GM12801 (cell line): ENCODE data around the gene SH3GL3.

Experiments
- TF ChIP-seq, protein P1 (sequence below): IDR thresholded peaks from one replicate; pipeline ENCODE4 v1.5.1; 2011; ENCODE audit warnings: control low read depth; ENCODE audit not compliant: insufficient read length; ENCODE audit errors: extremely low read depth

Gene SH3GL3

DNA sequence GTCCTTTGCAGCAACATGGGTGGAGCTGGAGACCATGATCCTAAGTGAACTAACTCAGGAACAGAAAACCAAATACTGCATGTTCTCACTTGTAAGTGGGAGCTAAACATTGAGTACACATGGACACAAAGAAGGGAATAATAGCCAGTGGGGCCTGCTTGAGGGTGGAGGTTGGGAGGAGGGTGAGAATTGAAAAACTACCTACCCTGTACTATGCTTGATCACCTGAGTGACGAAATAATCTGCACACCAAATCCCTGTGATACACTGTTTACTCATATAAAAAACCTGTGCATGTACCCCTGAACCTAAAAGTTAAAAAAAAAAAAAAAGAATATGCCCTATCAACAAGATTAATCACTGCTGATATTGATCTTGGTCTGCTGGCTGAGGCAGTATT lies 148.1 kb downstream of the SH3GL3 start:
- TF ChIP-seq, protein P1, sequence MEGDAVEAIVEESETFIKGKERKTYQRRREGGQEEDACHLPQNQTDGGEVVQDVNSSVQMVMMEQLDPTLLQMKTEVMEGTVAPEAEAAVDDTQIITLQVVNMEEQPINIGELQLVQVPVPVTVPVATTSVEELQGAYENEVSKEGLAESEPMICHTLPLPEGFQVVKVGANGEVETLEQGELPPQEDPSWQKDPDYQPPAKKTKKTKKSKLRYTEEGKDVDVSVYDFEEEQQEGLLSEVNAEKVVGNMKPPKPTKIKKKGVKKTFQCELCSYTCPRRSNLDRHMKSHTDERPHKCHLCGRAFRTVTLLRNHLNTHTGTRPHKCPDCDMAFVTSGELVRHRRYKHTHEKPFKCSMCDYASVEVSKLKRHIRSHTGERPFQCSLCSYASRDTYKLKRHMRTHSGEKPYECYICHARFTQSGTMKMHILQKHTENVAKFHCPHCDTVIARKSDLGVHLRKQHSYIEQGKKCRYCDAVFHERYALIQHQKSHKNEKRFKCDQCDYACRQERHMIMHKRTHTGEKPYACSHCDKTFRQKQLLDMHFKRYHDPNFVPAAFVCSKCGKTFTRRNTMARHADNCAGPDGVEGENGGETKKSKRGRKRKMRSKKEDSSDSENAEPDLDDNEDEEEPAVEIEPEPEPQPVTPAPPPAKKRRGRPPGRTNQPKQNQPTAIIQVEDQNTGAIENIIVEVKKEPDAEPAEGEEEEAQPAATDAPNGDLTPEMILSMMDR: no peak

DNA sequence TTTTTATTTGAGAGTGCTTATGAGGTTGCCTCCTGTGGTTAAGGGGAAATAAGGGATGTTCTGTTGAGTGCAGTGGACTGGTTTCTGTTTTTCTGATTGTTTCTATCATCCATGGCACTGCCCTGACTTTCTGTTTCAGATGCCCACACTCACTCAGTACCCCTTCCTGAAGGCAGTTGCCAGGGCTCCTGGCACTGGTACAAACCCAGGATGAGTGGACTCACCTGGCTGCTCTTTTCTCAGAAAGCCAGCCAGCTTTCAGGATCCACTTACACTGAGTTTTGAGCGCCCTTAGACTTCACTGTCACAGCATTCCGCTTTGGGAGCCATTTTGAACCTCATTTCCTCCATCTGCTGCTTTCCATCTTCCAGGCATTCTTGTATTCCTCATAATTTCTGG lies 150.9 kb downstream of the SH3GL3 start:
- TF ChIP-seq, protein P1: no peak

- TF ChIP-seq, protein P1: no peak
These were observed 154.9 kb downstream of the SH3GL3 start for GRCh38 chr15:83602021-83602420.

DNA sequence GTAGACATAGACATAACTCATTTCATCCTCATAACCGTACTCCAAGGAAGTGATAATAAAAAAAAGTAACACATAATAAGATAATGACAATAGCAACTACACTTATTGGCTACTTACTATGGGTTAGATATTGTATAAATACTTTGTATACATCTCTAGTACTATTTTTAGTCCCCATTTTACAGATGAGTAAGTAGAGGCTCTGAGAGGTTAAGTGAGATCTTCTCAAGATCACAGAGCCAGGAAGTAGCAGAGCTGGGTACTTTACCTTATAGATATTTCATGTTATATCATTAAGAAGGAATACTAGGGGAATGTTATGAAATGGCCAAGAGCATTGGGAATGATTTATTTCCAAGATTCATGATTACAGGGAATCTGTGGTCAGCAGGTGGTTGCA lies 157.4 kb downstream of the SH3GL3 start:
- TF ChIP-seq, protein P1: no peak

DNA sequence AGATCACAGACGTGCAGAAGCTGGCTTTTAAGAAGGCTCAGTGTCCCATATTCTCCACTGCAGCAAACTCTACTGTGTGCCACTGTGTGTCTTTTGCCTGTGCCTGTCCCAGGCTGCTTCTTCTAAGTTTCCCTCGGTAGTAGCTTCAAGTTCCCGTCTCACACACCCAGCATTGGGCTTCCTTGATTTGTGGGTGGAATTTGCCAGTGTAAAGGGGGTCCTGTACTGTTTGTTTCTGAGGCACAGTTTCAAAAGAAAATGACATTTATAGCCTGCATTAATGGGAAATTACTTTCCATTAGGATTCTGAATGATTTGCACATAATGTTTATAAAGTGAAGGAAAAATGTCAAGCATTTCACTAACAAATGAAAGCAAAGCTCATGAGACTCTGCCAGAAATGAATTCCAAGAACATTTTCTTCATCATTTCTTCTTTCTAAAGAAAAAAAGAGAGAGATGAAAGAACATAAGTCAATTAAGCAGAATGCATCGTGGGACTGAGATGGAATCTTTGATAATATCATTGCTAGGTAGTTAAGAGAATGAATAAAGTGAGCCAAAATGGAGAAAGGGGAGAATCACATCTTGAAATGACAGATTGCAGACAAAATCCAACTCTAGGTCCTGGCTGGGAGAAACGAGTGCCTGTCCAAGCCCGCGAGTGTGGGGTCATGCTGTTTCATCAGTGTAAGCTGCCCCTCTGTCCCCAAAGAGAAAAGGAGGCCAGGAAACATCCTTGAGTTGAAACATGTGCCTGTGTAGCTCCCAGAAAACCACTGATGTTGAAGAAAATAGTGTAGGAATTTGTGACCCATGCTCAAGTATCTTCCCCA lies 158.2 kb downstream of the SH3GL3 start:
- TF ChIP-seq, protein P1: no peak

GRCh38 chr15:83610132-83610531 lies 163.0 kb downstream of the SH3GL3 start:
- TF ChIP-seq, protein P1: no peak

GRCh38 chr15:83610901-83611685 lies 164.0 kb downstream of the SH3GL3 start:
- TF ChIP-seq, protein P1: no peak
